PC-3 (cell line): ENCODE measurements around the gene CDCA4.

Source experiments
- EZH2 ChIP-seq: fragments of 300-600 bp; sonication (generic); IDR thresholded peaks from one replicate; pipeline ENCODE4 v1.6.1; 2017; ENCODE audit warnings: antibody characterized with exemption, mild to moderate bottlenecking, low read length; ENCODE audit not compliant: unreplicated experiment
- EZH2phosphoT487 ChIP-seq: fragments of 300-600 bp; sonication (generic); IDR thresholded peaks from 2 replicates; pipeline ENCODE4 v1.6.1; 2018; ENCODE audit warnings: mild to moderate bottlenecking, antibody characterized with exemption, low read length, borderline replicate concordance
- TF ChIP-seq, protein P1 (sequence below): fragments of 300-600 bp; sonication (generic); conservative IDR thresholded peaks from 2 replicates; pipeline ENCODE4 v1.5.1; 2017; ENCODE audit warnings: antibody characterized with exemption, low read depth, mild to moderate bottlenecking, low read length

DNA sequence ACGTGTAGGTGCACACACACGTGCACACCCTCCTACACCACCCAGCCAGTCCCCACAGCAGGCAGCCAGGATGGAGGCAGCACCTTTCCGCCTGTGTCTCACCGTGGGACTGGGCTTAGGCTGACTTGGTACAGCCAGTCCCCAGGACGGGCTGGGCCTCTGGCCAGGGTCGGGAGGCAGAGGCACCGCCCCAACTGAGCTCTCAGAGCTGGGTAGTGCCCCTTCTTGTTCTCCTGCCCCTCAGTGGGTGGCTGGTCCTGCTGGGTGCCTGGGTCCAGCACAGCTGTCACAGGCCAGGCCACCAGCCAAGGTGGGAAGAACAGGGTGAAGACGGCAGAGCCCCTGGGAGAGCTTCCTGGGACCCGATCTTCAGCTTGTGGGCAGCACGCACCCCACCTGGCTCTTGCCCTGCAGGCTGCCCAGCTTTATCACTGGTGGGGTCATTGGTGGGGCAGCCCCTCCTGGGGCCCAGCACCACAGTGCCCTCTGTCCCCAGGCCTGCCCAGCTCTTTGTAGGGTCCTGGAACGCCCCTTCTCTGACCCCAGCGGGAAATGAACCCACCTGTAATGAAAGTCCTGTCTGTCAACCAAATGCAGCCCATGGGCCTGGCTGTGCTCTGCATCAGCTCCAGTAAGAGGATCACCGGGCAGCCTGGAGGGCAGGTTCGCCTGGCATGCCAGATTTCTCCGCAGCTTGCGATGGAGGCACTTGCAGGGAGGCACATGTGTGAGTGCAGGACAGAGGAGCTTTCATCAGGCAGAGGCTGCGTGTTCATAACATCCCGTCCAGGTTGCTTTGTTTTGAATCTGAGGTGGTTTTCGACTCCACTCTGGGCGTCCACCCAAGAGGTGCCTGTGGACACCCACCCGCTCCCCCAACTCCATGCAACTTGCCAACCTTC is 14.7 kb downstream of the CDCA4 start:
- TF ChIP-seq, protein P1, sequence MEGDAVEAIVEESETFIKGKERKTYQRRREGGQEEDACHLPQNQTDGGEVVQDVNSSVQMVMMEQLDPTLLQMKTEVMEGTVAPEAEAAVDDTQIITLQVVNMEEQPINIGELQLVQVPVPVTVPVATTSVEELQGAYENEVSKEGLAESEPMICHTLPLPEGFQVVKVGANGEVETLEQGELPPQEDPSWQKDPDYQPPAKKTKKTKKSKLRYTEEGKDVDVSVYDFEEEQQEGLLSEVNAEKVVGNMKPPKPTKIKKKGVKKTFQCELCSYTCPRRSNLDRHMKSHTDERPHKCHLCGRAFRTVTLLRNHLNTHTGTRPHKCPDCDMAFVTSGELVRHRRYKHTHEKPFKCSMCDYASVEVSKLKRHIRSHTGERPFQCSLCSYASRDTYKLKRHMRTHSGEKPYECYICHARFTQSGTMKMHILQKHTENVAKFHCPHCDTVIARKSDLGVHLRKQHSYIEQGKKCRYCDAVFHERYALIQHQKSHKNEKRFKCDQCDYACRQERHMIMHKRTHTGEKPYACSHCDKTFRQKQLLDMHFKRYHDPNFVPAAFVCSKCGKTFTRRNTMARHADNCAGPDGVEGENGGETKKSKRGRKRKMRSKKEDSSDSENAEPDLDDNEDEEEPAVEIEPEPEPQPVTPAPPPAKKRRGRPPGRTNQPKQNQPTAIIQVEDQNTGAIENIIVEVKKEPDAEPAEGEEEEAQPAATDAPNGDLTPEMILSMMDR: no peak
- TF ChIP-seq EZH2: no peak
- no peak for TF ChIP-seq EZH2phosphoT487
